ENCODE data around the gene RRAGB. TPM values are rescaled to one million over a fixed set of nuclear protein-coding genes. Genes with fewer than 3 reads are reported as not detected.

RRAGB gene
- 10.5 to 15.2 TPM (median 12.7 TPM) in 5 replicates for total RNA-seq (2022; extraction: Qiagen RNA extraction; ENCODE audit: low read depth)

GRCh38 chrX:55717521-55718497, at the start of gene RRAGB:
Gene RRAGB, plus strand, starts transcription at chrX:55717749. Its CDS starts 579 bp downstream, at chrX:55718328.

Other genes with a start within 250 kb of the RRAGB start
- gene USP51, start 227.9 kb upstream of the RRAGB start, total RNA-seq (2022; extraction: Qiagen RNA extraction; ENCODE audit: low read depth) = 0.36 to 0.81 TPM (median 0.69 TPM) in 5 replicates
- not detected in 5 replicates for gene FOXR2, start 94.3 kb upstream of the RRAGB start, total RNA-seq (2022; extraction: Qiagen RNA extraction; ENCODE audit: low read depth)

Data from A549 treated with DMSO at 1 μM for 4 hours (cell line).